ENCODE results near the gene BRD8. TPM values are rescaled to one million over a fixed set of nuclear protein-coding genes. Genes with fewer than 3 reads are reported as not detected.

Gene BRD8
- total and polyA plus RNA-seq, 9 of the 15 experiments (the other 6 are each of a cell fraction or from before 2014, with no cell fraction given), result 54.6 to 163 (median 87.0) TPM

DNA sequence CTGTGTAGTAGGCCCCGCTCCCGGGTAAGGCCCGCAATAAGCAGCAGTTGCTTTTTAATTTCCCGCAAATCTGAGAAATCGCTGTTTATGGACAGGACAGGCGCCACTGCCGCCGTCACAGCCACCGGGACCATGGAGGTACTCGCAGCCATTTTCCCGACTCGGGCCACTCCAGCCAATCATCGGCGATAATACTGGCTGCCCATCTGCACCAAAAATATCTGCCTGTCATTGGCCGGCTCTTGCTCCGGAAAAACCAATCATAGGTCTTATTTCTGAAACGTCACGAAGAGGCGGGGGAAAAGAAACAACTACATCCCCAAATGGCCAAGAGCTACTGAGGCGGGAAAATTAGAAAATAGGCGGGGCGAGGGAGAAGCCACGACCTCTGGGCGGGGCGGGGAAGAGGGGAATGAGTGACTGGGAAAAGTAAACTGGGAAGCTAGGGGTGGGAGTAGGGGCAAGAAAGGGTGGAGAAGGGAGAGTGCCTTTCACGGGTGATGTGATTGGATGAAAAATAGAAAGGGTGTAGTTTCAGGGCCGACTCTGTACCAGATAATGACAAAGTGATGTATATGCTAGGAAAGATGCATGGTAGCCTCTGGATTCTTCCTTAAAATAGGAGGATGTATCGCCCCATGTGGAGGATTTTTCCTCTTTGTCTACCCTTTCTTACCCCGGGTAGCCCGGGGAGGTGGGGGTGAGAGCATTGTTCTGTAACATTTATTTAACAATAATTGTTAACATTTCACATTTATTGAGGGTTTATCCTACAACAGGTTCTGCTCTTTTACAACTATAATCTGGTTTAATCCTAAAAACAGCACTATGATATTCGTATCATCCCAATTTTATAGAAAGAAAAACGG lies 35.0 kb upstream of the BRD8 start, which contains the start of gene CDC23:
TSS of gene CDC23 (minus strand) at position 163 of the 869 bp plus-strand sequence. CDS start at position 152, 11 bp downstream.
- Histone ChIP-seq H3K4me1 (replicated peaks in 1 of 2; ENCODE audit: control insufficient read depth in 2 of 2, insufficient read depth in 2 of 2, low read length in 2 of 2) (peaks cover 3 to 7% of the 10 kb centered on the region in 2 experiments; a peak in 3 of 5 replicates), H2AFZ (ENCODE audit: low read depth, low read length) (peak within 1 kb of the TSS; percentile 97), H3K9me3 (replicated peaks; ENCODE audit: control insufficient read depth, insufficient read depth, low read depth, low read length) (peaks cover 4% of the 10 kb centered on the region; the same call in 1 of the 2 replicates), H3K36me3 (ENCODE audit: control insufficient read depth, insufficient read depth, low read length) (peaks cover 27% of the 10 kb centered on the region; the same call in 2 of the 3 replicates), H3K79me2 (ENCODE audit: control insufficient read depth, insufficient read depth, low read length) (peaks cover 41% of the 10 kb centered on the region), H3K4me2 (ENCODE audit: insufficient read depth, low read length) (peak within 1 kb of the TSS; percentile 91), H3K27ac (ENCODE audit: extremely low read depth, low read depth, low read length) (peak within 1 kb of the TSS; percentile 89), H3K9ac (ENCODE audit: insufficient read depth in 1 of 2, low read depth in 2 of 2, low read length in 2 of 2) (peak within 1 kb of the TSS; percentile 94 to 99), H3K9me1 (ENCODE audit: control insufficient read depth, insufficient read depth, low read length) (no peaks in the 10 kb centered on the region), H4K20me1 (replicated peaks; ENCODE audit: control insufficient read depth, insufficient read depth, low read length) (no peaks in the 10 kb centered on the region), H3K27me3 (ENCODE audit: control insufficient read depth in 2 of 2, insufficient read depth in 2 of 2, low read length in 2 of 2) (no peaks in the 10 kb centered on the region), H3K4me3 (peak within 1 kb of the TSS; percentile 88)
- BruUV-seq (replicated peaks), result TSS peak; percentile 58
- CTCF ChIA-PET (ENCODE audit: low intra/inter-chr PET ratio), result no interaction called here
- intact Hi-C loops (cut with micrococcal nuclease), result no loop called here
- FAIRE-seq, result peak; percentile 100
- WGBS (ENCODE audit: insufficient coverage, low coverage, missing lambda C conversion rate), result 11% methylated on average over 32 of the region's 32 CpGs
- DNase-seq (ENCODE audit: extremely low read depth in 1 of 4, low spot score in 3 of 4), result peak; percentile 93 to 99 (median 96)
- in situ Hi-C loops (cut with MboI), result no loop called here
- ATAC-seq, result peak; percentile 98
- POLR2A ChIA-PET, result interaction anchor here (0.6 to 2.1 kb wide), 18 partner anchors 11 to 1032 kb away, joined by 3 to 14 read pairs (median 4); partner anchors contain the start of genes FAM53C and KIF20A
- TF ChIP-seq ZNF140 (CRISPR knock-in tag; IDR thresholded peaks at IDR 0.05) (no peak), ASH1L (IDR thresholded peaks at IDR 0.05; ENCODE audit: borderline replicate concordance, low read depth, partially characterized antibody) (peak; percentile 94), ZNF316 (IDR thresholded peaks at IDR 0.05) (peak; percentile 66), TAF1 (IDR thresholded peaks at IDR 0.05; ENCODE audit: control insufficient read depth, extremely low read depth, insufficient read depth, low read length, severe bottlenecking) (peak; percentile 93), TAF7 (tag; IDR thresholded peaks at IDR 0.05) (peak; percentile 91), PHB (CRISPR knock-in tag; IDR thresholded peaks at IDR 0.05) (no peak), DPF2 (IDR thresholded peaks at IDR 0.05) (peak; percentile 43; the same call in 1 of the 2 replicates), BRF1 (IDR thresholded peaks at IDR 0.05; ENCODE audit: borderline replicate concordance, extremely low read depth, insufficient read length) (no peak), PBX2 (CRISPR knock-in tag; IDR thresholded peaks at IDR 0.05; ENCODE audit: low read depth) (no peak), PBX2 (tag; conservative IDR thresholded peaks at IDR 0.05; ENCODE audit: low read depth) (peak; percentile 57), RAD21 (CRISPR knock-in tag; conservative IDR thresholded peaks at IDR 0.05 in 1 of 2, IDR thresholded peaks at IDR 0.05 in 1 of 2) (no peak), TCF7 (IDR thresholded peaks at IDR 0.05; ENCODE audit: borderline replicate concordance) (no peak), PRDM10 (IDR thresholded peaks at IDR 0.05; ENCODE audit: partially characterized antibody) (peak; percentile 91)
- TF ChIP-seq, protein P1, sequence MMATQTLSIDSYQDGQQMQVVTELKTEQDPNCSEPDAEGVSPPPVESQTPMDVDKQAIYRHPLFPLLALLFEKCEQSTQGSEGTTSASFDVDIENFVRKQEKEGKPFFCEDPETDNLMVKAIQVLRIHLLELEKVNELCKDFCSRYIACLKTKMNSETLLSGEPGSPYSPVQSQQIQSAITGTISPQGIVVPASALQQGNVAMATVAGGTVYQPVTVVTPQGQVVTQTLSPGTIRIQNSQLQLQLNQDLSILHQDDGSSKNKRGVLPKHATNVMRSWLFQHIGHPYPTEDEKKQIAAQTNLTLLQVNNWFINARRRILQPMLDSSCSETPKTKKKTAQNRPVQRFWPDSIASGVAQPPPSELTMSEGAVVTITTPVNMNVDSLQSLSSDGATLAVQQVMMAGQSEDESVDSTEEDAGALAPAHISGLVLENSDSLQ (IDR thresholded peaks at IDR 0.05), result peak; percentile 94

All from K562 (cell line).